ENCODE data around the gene STK39. TPM values are rescaled to one million over a fixed set of nuclear protein-coding genes. Genes with fewer than 3 reads are reported as not detected.

The STK39 gene
- polyA plus RNA-seq, 4 donors = 19.0 to 68.7 (median 41.3) TPM

DNA sequence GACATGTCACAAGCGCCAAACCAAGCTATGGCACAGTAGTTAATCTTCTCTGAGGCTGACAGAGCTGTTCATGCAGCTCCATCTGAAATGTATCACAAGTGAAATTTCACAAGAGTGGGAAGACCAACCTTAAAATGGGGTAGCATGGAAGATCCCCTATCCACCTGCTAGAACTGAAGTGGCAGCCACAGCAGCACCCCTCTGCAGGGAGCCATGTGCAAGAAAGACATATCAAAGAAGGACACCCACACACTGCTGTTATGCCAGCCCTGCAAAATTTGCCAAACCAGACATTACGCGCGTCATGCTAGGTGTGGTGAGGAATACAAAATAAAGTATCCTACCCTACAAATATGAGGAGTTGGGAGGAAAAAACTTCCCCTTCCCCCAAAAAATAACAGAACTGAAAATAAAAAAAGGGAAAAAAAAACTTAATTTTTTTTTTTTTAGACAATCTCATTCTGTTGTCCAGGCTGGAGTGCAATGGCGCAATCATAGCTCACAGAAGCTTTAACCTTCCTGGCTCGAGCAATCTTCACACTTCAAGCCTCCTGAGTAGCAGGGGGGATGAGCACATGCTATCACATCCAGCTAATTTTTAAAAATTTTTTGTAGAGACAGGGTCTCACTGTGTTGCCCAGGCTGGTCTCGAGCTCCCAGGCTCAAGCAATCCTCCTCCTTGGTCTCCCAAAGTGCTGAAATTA is 76.2 kb downstream of the STK39 start:
- H3K4me1 ChIP-seq (ENCODE audit: control insufficient read depth in 3 of 3, insufficient read depth in 2 of 3, low read depth in 1 of 3, low read length in 2 of 3) = no peaks in the 10 kb centered on the region
- no peak overlapping the region for H3K4me3 ChIP-seq (ENCODE audit: low read depth in 1 of 3, low read length in 3 of 3)
- peaks cover 0 to 7% (median 4%) of the 10 kb centered on the region in 3 donors for H3K36me3 ChIP-seq (ENCODE audit: control insufficient read depth in 3 of 3, insufficient read depth in 2 of 3, low read depth in 1 of 3, low read length in 3 of 3)
- H3K27me3 ChIP-seq (ENCODE audit: control insufficient read depth in 3 of 3, insufficient read depth in 3 of 3, low read length in 3 of 3) = no peaks in the 10 kb centered on the region
- no peaks in the 10 kb centered on the region for H3K9me3 ChIP-seq (ENCODE audit: control insufficient read depth in 2 of 2, insufficient read depth in 1 of 2, low read depth in 1 of 2, low read length in 1 of 2)
- no peak overlapping the region for H3K27ac ChIP-seq (ENCODE audit: low read depth in 1 of 3, low read length in 2 of 3)
- FAIRE-seq = no peak
- no peak for DNase-seq
- 89 to 95% (median 91%) methylated on average over 7 of the region's 7 CpGs for WGBS, 3 donors

DNA sequence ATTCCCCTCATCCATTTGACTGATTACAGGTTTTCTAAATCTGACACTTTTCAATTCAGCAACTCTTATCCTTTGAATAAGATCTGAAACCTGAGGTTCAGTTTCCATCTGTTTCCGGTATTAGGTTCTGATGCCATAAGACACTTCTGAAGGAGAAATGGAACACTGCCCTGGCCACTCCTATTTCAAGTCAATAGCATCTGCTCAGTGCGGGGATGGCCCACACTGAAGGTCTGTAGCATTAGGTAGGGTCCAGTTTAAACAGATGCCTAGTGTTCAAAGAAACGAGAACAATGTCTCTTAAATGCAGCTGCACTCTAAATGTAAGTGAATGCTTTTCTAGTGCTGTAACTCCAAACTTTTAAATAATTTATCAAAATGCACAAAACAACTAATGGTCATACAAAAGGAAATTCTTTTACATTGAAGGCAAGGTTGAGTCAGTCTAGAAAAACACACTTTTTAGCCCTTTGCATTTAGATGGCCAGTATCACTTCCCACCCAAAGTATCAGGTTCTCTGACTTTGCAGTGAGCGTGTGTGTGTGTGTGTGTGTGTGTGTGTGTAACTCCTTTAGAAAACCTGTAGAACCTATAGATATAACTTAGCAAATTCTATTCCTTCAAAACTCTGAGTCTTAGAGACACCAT is 78.2 kb downstream of the STK39 start:
- DNase-seq (no peak), FAIRE-seq (no peak)
- 86 to 96% (median 92%) methylated on average over 4 of the region's 4 CpGs for WGBS, 3 donors
- H3K4me3 ChIP-seq (ENCODE audit: low read depth in 1 of 3, low read length in 3 of 3) = no peak overlapping the region
- no peaks in the 10 kb centered on the region for H3K27me3 ChIP-seq (ENCODE audit: control insufficient read depth in 3 of 3, insufficient read depth in 3 of 3, low read length in 3 of 3)
- H3K9me3 ChIP-seq (ENCODE audit: control insufficient read depth in 2 of 2, insufficient read depth in 1 of 2, low read depth in 1 of 2, low read length in 1 of 2) = no peaks in the 10 kb centered on the region
- no peak overlapping the region for H3K27ac ChIP-seq (ENCODE audit: low read depth in 1 of 3, low read length in 2 of 3)
- H3K4me1 ChIP-seq (ENCODE audit: control insufficient read depth in 3 of 3, insufficient read depth in 2 of 3, low read depth in 1 of 3, low read length in 2 of 3) = no peaks in the 10 kb centered on the region
- peaks cover 0 to 6% (median 4%) of the 10 kb centered on the region in 3 donors for H3K36me3 ChIP-seq (ENCODE audit: control insufficient read depth in 3 of 3, insufficient read depth in 2 of 3, low read depth in 1 of 3, low read length in 3 of 3)

- 80 to 94% (median 88%) methylated on average over 4 of the region's 4 CpGs for WGBS, 3 donors
- FAIRE-seq = no peak
- Histone ChIP-seq H3K9me3 (ENCODE audit: control insufficient read depth in 2 of 2, insufficient read depth in 1 of 2, low read depth in 1 of 2, low read length in 1 of 2) (no peaks in the 10 kb centered on the region), H3K36me3 (ENCODE audit: control insufficient read depth in 3 of 3, insufficient read depth in 2 of 3, low read depth in 1 of 3, low read length in 3 of 3) (peaks cover 0 to 6% (median 4%) of the 10 kb centered on the region in 3 donors), H3K4me1 (ENCODE audit: control insufficient read depth in 3 of 3, insufficient read depth in 2 of 3, low read depth in 1 of 3, low read length in 2 of 3) (no peaks in the 10 kb centered on the region), H3K27ac (ENCODE audit: low read depth in 1 of 3, low read length in 2 of 3) (no peak overlapping the region), H3K4me3 (ENCODE audit: low read depth in 1 of 3, low read length in 3 of 3) (no peak overlapping the region), H3K27me3 (ENCODE audit: control insufficient read depth in 3 of 3, insufficient read depth in 3 of 3, low read length in 3 of 3) (no peaks in the 10 kb centered on the region)
- no peak for DNase-seq
Measured at GRCh38 chr2:168167511-168168263, 79.7 kb downstream of the STK39 start.

- WGBS, 3 donors = 77 to 85% (median 82%) methylated on average over 7 of the region's 7 CpGs
- FAIRE-seq = no peak
- peaks cover 0 to 6% (median 4%) of the 10 kb centered on the region in 3 donors for H3K36me3 ChIP-seq (ENCODE audit: control insufficient read depth in 3 of 3, insufficient read depth in 2 of 3, low read depth in 1 of 3, low read length in 3 of 3)
- no peak overlapping the region for H3K4me3 ChIP-seq (ENCODE audit: low read depth in 1 of 3, low read length in 3 of 3)
- H3K27me3 ChIP-seq (ENCODE audit: control insufficient read depth in 3 of 3, insufficient read depth in 3 of 3, low read length in 3 of 3) = no peaks in the 10 kb centered on the region
- no peak for DNase-seq
- no peaks in the 10 kb centered on the region for H3K9me3 ChIP-seq (ENCODE audit: control insufficient read depth in 2 of 2, insufficient read depth in 1 of 2, low read depth in 1 of 2, low read length in 1 of 2)
- H3K27ac ChIP-seq (ENCODE audit: low read depth in 1 of 3, low read length in 2 of 3) = no peak overlapping the region
- H3K4me1 ChIP-seq (ENCODE audit: control insufficient read depth in 3 of 3, insufficient read depth in 2 of 3, low read depth in 1 of 3, low read length in 2 of 3) = no peaks in the 10 kb centered on the region
Measured at GRCh38 chr2:168166902-168167510, 80.4 kb downstream of the STK39 start.

DNA sequence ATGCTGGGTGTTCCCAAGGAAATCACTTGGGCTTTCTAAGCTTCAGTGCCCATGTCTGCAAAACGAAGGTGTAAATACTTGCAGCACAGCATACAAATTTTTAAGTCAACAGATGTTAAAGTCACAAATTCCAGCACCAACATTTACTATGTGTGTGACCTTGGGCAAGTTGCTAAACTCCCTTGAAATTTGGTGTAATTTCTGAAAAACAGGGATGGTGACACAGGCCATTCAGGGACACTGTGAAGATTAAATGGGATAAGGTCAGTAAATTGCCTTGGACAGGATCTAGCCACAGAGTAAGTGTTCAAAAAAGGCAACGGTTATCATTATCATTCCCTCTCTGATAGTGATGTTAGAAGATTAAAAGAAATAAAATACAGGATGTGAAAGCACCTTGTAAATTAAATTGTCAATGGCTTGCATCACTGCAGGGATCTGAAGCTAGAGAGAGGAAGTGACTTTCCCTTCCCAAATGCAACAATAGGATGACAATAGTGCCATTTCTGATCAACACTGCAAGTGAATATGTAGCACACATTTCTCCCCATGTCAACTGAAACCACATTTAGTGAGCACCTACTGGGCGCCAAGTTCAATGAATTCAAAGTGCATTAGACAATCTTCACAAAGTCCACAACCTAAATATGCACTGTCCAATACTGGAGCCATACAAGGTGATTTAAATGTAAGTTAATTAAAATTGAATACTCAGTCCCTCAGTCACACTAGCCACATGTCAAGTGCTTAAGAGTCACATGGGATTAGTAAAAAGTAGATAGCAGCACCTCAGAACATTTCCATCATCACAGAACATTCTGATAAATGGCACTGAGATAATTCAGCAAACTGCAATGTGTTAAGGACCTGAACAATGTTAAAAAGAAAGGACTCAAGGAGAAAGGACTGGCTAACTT is 81.2 kb downstream of the STK39 start:
- H3K9me3 ChIP-seq (ENCODE audit: control insufficient read depth in 2 of 2, insufficient read depth in 1 of 2, low read depth in 1 of 2, low read length in 1 of 2) = no peaks in the 10 kb centered on the region
- FAIRE-seq = no peak

DNA sequence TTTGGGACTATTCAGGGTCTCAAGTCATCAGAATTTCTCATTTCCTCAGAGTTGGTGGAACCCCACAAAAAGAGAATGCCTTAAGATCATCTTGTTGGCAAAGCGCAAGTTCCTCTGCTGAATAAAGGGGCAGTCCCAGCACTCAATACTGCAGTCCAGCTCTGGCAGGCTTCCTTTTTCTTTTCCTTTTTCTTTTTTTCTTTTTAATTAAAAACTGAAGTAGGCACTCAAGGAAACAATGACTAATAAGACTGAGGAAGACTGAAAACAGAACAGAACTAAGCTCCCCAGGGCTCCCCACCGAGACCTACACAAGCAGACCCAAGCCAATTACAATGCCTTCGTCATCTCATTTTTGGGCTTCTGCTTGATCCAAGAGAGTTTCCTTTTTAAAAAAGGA is 82.0 kb downstream of the STK39 start:
- FAIRE-seq = no peak
- H3K27me3 ChIP-seq (ENCODE audit: control insufficient read depth in 3 of 3, insufficient read depth in 3 of 3, low read length in 3 of 3) = no peaks in the 10 kb centered on the region
- no peak overlapping the region for H3K4me3 ChIP-seq (ENCODE audit: low read depth in 1 of 3, low read length in 3 of 3)
- no peak overlapping the region for H3K27ac ChIP-seq (ENCODE audit: low read depth in 1 of 3, low read length in 2 of 3)
- H3K9me3 ChIP-seq (ENCODE audit: control insufficient read depth in 2 of 2, insufficient read depth in 1 of 2, low read depth in 1 of 2, low read length in 1 of 2) = no peaks in the 10 kb centered on the region
- DNase-seq = no peak
- WGBS, 3 donors = 69 to 99% (median 86%) methylated on average over 3 of the region's 3 CpGs
- H3K4me1 ChIP-seq (ENCODE audit: control insufficient read depth in 3 of 3, insufficient read depth in 2 of 3, low read depth in 1 of 3, low read length in 2 of 3) = no peaks in the 10 kb centered on the region
- peaks cover 0 to 8% (median 4%) of the 10 kb centered on the region in 3 donors for H3K36me3 ChIP-seq (ENCODE audit: control insufficient read depth in 3 of 3, insufficient read depth in 2 of 3, low read depth in 1 of 3, low read length in 3 of 3)

More for the DNA sequence above, 81.2 kb downstream of the STK39 start:
- Histone ChIP-seq H3K27ac (ENCODE audit: low read depth in 1 of 3, low read length in 2 of 3) (no peak overlapping the region), H3K36me3 (ENCODE audit: control insufficient read depth in 3 of 3, insufficient read depth in 2 of 3, low read depth in 1 of 3, low read length in 3 of 3) (peaks cover 0 to 6% (median 4%) of the 10 kb centered on the region in 3 donors), H3K27me3 (ENCODE audit: control insufficient read depth in 3 of 3, insufficient read depth in 3 of 3, low read length in 3 of 3) (no peaks in the 10 kb centered on the region), H3K4me3 (ENCODE audit: low read depth in 1 of 3, low read length in 3 of 3) (no peak overlapping the region), H3K4me1 (ENCODE audit: control insufficient read depth in 3 of 3, insufficient read depth in 2 of 3, low read depth in 1 of 3, low read length in 2 of 3) (no peaks in the 10 kb centered on the region)
- WGBS, 3 donors = 76 to 80% (median 76%) methylated on average over 3 of the region's 3 CpGs
- DNase-seq = no peak

DNA sequence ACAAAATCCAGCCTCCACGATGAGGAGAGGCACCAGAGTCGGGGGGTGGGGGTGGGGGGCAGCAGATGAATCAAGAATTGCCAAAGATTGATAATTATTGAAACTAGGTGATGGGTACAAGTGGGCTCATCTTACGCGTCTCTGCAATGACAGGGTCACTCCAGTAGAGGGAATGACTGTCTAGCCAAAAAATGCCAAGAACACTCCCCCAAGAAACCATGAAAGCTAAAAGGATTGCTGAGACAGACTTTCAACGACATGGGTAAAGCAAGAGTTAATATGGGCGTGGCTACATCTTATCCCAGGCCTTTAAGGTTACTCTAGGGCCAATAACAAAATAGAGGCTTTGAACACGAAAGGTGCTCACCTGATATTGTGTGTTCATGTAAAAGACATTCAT is 86.5 kb downstream of the STK39 start:
- FAIRE-seq (no peak), DNase-seq (no peak)
- Histone ChIP-seq H3K9me3 (ENCODE audit: control insufficient read depth in 2 of 2, insufficient read depth in 1 of 2, low read depth in 1 of 2, low read length in 1 of 2) (no peaks in the 10 kb centered on the region), H3K4me1 (ENCODE audit: control insufficient read depth in 3 of 3, insufficient read depth in 2 of 3, low read depth in 1 of 3, low read length in 2 of 3) (peaks cover 0 to 4% (median 0%) of the 10 kb centered on the region in 3 donors), H3K27me3 (ENCODE audit: control insufficient read depth in 3 of 3, insufficient read depth in 3 of 3, low read length in 3 of 3) (no peaks in the 10 kb centered on the region), H3K4me3 (ENCODE audit: low read depth in 1 of 3, low read length in 3 of 3) (no peak overlapping the region), H3K27ac (ENCODE audit: low read depth in 1 of 3, low read length in 2 of 3) (no peak overlapping the region), H3K36me3 (ENCODE audit: control insufficient read depth in 3 of 3, insufficient read depth in 2 of 3, low read depth in 1 of 3, low read length in 3 of 3) (peaks cover 2 to 9% (median 3%) of the 10 kb centered on the region in 3 donors)
- WGBS, 3 donors = 61 to 79% (median 76%) methylated on average over 7 of the region's 7 CpGs
